HG03095 (cell line): Measurements from ENCODE around the gene SH2D1B.

Source experiments
- ATAC-seq: cut with Tn5 transposase; IDR thresholded peaks from one replicate; pipeline ENCODE4 v1.9.1; 2021; ENCODE audit warnings: moderate library complexity; ENCODE audit not compliant: unreplicated experiment

The SH2D1B gene

GRCh38 chr1:162400790-162401355, 11.1 kb downstream of the SH2D1B start:
- no peak for ATAC-seq

- no peak for ATAC-seq
These were observed 12.8 kb downstream of the SH2D1B start for GRCh38 chr1:162398999-162399580.

GRCh38 chr1:162397943-162398560, 13.9 kb downstream of the SH2D1B start:
- ATAC-seq: no peak

GRCh38 chr1:162397039-162397448, 14.9 kb downstream of the SH2D1B start:
- ATAC-seq: no peak

- ATAC-seq: no peak
These were observed 15.6 kb downstream of the SH2D1B start for GRCh38 chr1:162396201-162396906.

GRCh38 chr1:162391790-162392563, 20.0 kb downstream of the SH2D1B start:
- ATAC-seq: no peak

GRCh38 chr1:162390396-162391185, 21.3 kb downstream of the SH2D1B start:
- no peak for ATAC-seq

- ATAC-seq: no peak
These were observed 22.0 kb downstream of the SH2D1B start for GRCh38 chr1:162389971-162390370.

- ATAC-seq: no peak
These were observed 22.7 kb downstream of the SH2D1B start for GRCh38 chr1:162389021-162389818.

GRCh38 chr1:162388615-162389014, 23.3 kb downstream of the SH2D1B start:
- ATAC-seq: no peak

- no peak for ATAC-seq
These were observed 23.8 kb downstream of the SH2D1B start for GRCh38 chr1:162388083-162388594.

GRCh38 chr1:162387226-162388082, 24.5 kb downstream of the SH2D1B start:
- no peak for ATAC-seq

GRCh38 chr1:162386292-162387225, 25.4 kb downstream of the SH2D1B start:
- ATAC-seq: no peak

GRCh38 chr1:162385702-162386101, 26.2 kb downstream of the SH2D1B start:
- no peak for ATAC-seq

GRCh38 chr1:162385280-162385623, 26.7 kb downstream of the SH2D1B start:
- no peak for ATAC-seq

- no peak for ATAC-seq
These were observed 27.2 kb downstream of the SH2D1B start for GRCh38 chr1:162384601-162385279.

GRCh38 chr1:162384116-162384515, 27.8 kb downstream of the SH2D1B start:
- no peak for ATAC-seq
